ENCODE measurements around the gene RASA4. TPM values are rescaled to one million over a fixed set of nuclear protein-coding genes. Genes with fewer than 3 reads are reported as not detected.
"Not testable (repeated sequence)": the region's sequence is repeated elsewhere in the genome, so short reads cannot be mapped to it uniquely, and the experiment has no call there.

The RASA4 gene
- total RNA-seq, 1 experiment from 2014 or later = 2.1 TPM

DNA sequence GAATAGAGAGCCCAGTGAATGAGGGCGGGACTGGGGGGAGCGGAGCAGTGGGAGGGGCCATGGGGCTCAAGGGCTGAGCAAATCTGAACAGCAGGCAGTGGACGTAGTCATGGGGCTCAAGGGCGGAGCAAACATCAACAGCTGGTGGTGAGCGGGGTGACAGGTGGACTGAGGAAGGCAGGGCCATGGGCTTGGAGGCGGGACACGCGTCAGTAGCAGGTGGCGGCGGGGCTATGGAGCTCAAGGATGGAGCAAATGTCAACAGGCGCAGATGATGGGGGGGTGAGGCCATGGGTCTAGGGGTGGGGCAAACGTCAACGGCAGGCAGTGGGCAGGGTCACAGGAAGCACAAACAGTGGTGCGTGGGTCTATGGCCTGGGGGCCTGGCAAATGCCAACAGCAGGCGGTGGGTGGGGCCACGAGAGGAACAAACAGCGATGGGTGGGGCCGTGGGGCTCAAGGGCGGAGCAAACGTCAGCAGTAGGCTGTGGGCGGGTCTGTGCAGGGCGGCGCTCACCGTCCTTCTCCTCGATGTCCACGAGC, 24.0 kb downstream of the RASA4 start:
- H3K36me3 Mint-ChIP-seq (ENCODE audit: insufficient read depth, unreplicated experiment); H3K9me3 Mint-ChIP-seq (ENCODE audit: unreplicated experiment); POLR2A ChIA-PET; H3K4me3 Mint-ChIP-seq (ENCODE audit: unreplicated experiment); intact Hi-C loops (cut with micrococcal nuclease); BruUV-seq (replicated peaks); H3K4me1 Mint-ChIP-seq (ENCODE audit: insufficient read depth, unreplicated experiment); H3K27me3 Mint-ChIP-seq (ENCODE audit: insufficient read depth, unreplicated experiment); DNase-seq (ENCODE audit: unreplicated experiment); H3K27ac Mint-ChIP-seq (ENCODE audit: low read depth, unreplicated experiment); CTCF ChIA-PET: not testable (repeated sequence)

- H3K36me3 Mint-ChIP-seq (ENCODE audit: insufficient read depth, unreplicated experiment); H3K27me3 Mint-ChIP-seq (ENCODE audit: insufficient read depth, unreplicated experiment); H3K4me1 Mint-ChIP-seq (ENCODE audit: insufficient read depth, unreplicated experiment); POLR2A ChIA-PET; CTCF ChIA-PET; DNase-seq (ENCODE audit: unreplicated experiment); intact Hi-C loops (cut with micrococcal nuclease); H3K27ac Mint-ChIP-seq (ENCODE audit: low read depth, unreplicated experiment); H3K9me3 Mint-ChIP-seq (ENCODE audit: unreplicated experiment); H3K4me3 Mint-ChIP-seq (ENCODE audit: unreplicated experiment); BruUV-seq (replicated peaks): not testable (repeated sequence)
These were observed 26.7 kb downstream of the RASA4 start for GRCh38 chr7:102589857-102590256.

DNA sequence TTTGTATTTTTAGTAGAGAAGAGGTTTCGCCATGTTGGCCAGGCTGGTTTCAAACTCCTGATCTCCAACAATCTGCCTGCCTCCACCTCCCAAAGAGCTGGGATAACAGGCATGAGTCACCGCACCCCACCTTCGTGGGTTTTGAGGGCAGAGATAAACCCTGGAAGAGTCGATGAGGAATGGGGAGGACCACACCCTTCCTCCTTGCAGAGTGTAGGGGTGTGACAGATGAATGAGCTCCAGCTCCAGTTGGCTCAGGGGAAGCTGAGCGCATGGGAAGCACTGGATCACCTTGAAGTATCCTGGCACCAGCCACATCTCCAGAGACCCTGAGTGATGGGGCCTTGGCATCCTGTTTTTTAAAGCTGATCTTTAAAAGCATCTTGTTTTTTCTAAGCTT, 33.1 kb downstream of the RASA4 start:
- H3K9me3 Mint-ChIP-seq (ENCODE audit: unreplicated experiment); H3K36me3 Mint-ChIP-seq (ENCODE audit: insufficient read depth, unreplicated experiment); intact Hi-C loops (cut with micrococcal nuclease); BruUV-seq (replicated peaks); H3K27me3 Mint-ChIP-seq (ENCODE audit: insufficient read depth, unreplicated experiment); H3K4me1 Mint-ChIP-seq (ENCODE audit: insufficient read depth, unreplicated experiment); CTCF ChIA-PET; DNase-seq (ENCODE audit: unreplicated experiment); H3K4me3 Mint-ChIP-seq (ENCODE audit: unreplicated experiment); H3K27ac Mint-ChIP-seq (ENCODE audit: low read depth, unreplicated experiment); POLR2A ChIA-PET: not testable (repeated sequence)

GRCh38 chr7:102581722-102582121, 34.8 kb downstream of the RASA4 start:
- H3K4me3 Mint-ChIP-seq (ENCODE audit: unreplicated experiment); H3K9me3 Mint-ChIP-seq (ENCODE audit: unreplicated experiment); BruUV-seq (replicated peaks); CTCF ChIA-PET; intact Hi-C loops (cut with micrococcal nuclease); H3K27me3 Mint-ChIP-seq (ENCODE audit: insufficient read depth, unreplicated experiment); H3K4me1 Mint-ChIP-seq (ENCODE audit: insufficient read depth, unreplicated experiment); H3K27ac Mint-ChIP-seq (ENCODE audit: low read depth, unreplicated experiment); DNase-seq (ENCODE audit: unreplicated experiment); POLR2A ChIA-PET; H3K36me3 Mint-ChIP-seq (ENCODE audit: insufficient read depth, unreplicated experiment): not testable (repeated sequence)

- H3K4me1 Mint-ChIP-seq (ENCODE audit: insufficient read depth, unreplicated experiment); H3K9me3 Mint-ChIP-seq (ENCODE audit: unreplicated experiment); H3K27ac Mint-ChIP-seq (ENCODE audit: low read depth, unreplicated experiment); intact Hi-C loops (cut with micrococcal nuclease); H3K4me3 Mint-ChIP-seq (ENCODE audit: unreplicated experiment); BruUV-seq (replicated peaks); H3K27me3 Mint-ChIP-seq (ENCODE audit: insufficient read depth, unreplicated experiment); CTCF ChIA-PET; DNase-seq (ENCODE audit: unreplicated experiment); H3K36me3 Mint-ChIP-seq (ENCODE audit: insufficient read depth, unreplicated experiment); POLR2A ChIA-PET: not testable (repeated sequence)
These were observed 38.1 kb downstream of the RASA4 start for GRCh38 chr7:102578486-102578885.

DNA sequence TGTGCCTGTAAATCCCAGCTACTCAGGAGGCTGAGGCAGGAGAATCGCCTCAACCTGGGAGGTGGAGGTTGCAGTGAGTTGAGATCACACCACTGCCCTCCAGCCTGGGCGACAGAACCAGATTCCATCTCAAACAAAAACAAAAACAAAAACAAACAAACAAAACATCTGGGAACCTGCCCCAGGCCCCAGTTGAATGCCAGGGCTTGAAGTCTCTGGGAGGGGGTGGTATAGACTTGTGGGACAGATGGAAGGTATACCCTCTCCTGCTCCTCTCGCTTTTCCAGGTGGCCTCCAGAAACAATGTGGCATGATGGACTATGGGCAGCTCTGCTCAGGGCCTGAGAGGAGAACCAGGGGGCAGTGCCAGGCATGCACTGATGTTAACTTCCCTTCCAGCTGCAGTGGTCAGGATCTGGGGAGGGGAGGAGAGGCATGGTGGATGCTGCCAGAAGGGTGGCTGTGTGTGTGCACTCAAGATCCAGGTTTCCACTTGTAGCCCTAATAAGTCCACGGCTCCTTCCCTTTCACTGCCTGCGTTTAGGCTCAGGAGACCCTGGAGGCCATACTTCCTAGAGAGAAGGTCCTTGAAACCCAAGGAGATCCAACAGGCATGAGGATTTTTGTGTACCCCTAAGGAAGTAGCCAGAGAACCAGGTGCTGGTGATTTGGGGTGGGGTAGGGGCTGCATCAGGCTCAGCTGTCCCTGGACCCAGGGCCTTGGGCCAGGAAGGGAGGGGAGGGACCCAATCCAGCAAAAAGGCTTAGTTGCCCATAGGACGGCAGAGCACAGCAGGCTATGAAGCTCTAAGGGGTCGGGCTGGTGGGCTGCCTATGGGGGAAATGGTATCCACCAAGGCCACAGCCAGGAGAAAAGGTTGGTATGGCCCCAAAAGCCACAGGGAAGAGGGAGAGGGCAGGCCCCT, 39.0 kb downstream of the RASA4 start:
- DNase-seq (ENCODE audit: unreplicated experiment); H3K4me1 Mint-ChIP-seq (ENCODE audit: insufficient read depth, unreplicated experiment); BruUV-seq (replicated peaks); CTCF ChIA-PET; H3K27me3 Mint-ChIP-seq (ENCODE audit: insufficient read depth, unreplicated experiment); H3K27ac Mint-ChIP-seq (ENCODE audit: low read depth, unreplicated experiment); H3K9me3 Mint-ChIP-seq (ENCODE audit: unreplicated experiment); POLR2A ChIA-PET; H3K36me3 Mint-ChIP-seq (ENCODE audit: insufficient read depth, unreplicated experiment); intact Hi-C loops (cut with micrococcal nuclease); H3K4me3 Mint-ChIP-seq (ENCODE audit: unreplicated experiment): not testable (repeated sequence)

GRCh38 chr7:102576363-102576762, 40.2 kb downstream of the RASA4 start:
- H3K27me3 Mint-ChIP-seq (ENCODE audit: insufficient read depth, unreplicated experiment); H3K4me3 Mint-ChIP-seq (ENCODE audit: unreplicated experiment); H3K9me3 Mint-ChIP-seq (ENCODE audit: unreplicated experiment); CTCF ChIA-PET; H3K4me1 Mint-ChIP-seq (ENCODE audit: insufficient read depth, unreplicated experiment); POLR2A ChIA-PET; BruUV-seq (replicated peaks); H3K27ac Mint-ChIP-seq (ENCODE audit: low read depth, unreplicated experiment); intact Hi-C loops (cut with micrococcal nuclease); H3K36me3 Mint-ChIP-seq (ENCODE audit: insufficient read depth, unreplicated experiment); DNase-seq (ENCODE audit: unreplicated experiment): not testable (repeated sequence)

DNA sequence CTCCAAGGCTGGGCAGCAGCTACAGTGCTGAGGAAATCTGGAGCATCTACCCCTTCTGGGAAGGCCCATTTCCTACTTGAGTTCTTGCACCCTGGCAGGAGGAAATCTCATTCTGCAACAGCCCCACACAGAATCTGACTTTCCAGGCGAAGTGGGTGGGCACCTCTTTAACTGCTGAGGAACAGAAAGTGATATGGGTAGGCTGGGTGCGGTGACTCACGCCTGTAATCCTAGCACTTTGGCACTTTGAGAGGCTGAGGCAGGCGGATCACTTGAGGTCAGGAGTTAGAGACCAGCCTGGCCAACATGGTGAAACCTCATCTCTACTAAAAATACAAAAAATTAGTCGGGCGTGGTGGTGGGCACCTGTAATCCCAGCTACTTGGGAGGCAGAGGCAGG, 41.9 kb downstream of the RASA4 start:
- DNase-seq (ENCODE audit: unreplicated experiment); H3K4me3 Mint-ChIP-seq (ENCODE audit: unreplicated experiment); H3K9me3 Mint-ChIP-seq (ENCODE audit: unreplicated experiment); intact Hi-C loops (cut with micrococcal nuclease); POLR2A ChIA-PET; H3K36me3 Mint-ChIP-seq (ENCODE audit: insufficient read depth, unreplicated experiment); H3K27ac Mint-ChIP-seq (ENCODE audit: low read depth, unreplicated experiment); BruUV-seq (replicated peaks); CTCF ChIA-PET; H3K27me3 Mint-ChIP-seq (ENCODE audit: insufficient read depth, unreplicated experiment); H3K4me1 Mint-ChIP-seq (ENCODE audit: insufficient read depth, unreplicated experiment): not testable (repeated sequence)

Data from MCF 10A (cell line).